Measurements from ENCODE around the gene ASCC2. TPM values are rescaled to one million over a fixed set of nuclear protein-coding genes. Genes with fewer than 3 reads are reported as not detected.

The ASCC2 gene
- total RNA-seq, 6 experiments from 2014 or later = 41.2 to 56.1 (median 47.4) TPM

DNA sequence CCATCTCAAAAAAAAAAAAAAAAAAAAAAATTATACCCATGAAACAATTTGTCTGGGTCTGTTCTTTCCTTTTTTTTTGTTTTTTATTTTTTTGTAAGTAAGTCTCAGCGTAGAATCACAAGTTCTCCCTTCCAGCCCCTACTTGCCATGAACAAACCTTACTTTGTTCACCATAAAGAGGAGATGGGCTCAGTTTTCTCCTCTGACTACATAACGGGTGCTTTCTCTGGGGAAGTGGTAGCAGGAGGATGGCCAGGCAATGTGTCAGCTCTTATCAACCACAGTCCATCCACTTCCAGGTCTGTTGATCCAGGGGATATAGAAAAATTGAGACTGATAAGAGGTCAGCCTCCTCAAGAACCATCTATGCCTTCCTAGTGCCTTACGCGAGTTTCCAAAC is 11.0 kb downstream of the ASCC2 start:
- Histone ChIP-seq H3K36me3 (peaks cover 0 to 28% (median 11%) of the 10 kb centered on the region in 4 donors), H3K27ac (no peak overlapping the region), H3K4me3 (no peak overlapping the region), H3K27me3 (no peaks in the 10 kb centered on the region), H3K9me3 (no peaks in the 10 kb centered on the region), H3K4me1 (peaks cover 0 to 23% (median 8%) of the 10 kb centered on the region in 4 donors)
- 85% methylated on average over 4 of the region's 4 CpGs for WGBS (ENCODE audit: insufficient coverage, low coverage, low lambda C conversion rate, missing lambda C conversion rate)
- intact Hi-C loops (cut with DNase I) = no loop called here
- TF ChIP-seq, protein P1, sequence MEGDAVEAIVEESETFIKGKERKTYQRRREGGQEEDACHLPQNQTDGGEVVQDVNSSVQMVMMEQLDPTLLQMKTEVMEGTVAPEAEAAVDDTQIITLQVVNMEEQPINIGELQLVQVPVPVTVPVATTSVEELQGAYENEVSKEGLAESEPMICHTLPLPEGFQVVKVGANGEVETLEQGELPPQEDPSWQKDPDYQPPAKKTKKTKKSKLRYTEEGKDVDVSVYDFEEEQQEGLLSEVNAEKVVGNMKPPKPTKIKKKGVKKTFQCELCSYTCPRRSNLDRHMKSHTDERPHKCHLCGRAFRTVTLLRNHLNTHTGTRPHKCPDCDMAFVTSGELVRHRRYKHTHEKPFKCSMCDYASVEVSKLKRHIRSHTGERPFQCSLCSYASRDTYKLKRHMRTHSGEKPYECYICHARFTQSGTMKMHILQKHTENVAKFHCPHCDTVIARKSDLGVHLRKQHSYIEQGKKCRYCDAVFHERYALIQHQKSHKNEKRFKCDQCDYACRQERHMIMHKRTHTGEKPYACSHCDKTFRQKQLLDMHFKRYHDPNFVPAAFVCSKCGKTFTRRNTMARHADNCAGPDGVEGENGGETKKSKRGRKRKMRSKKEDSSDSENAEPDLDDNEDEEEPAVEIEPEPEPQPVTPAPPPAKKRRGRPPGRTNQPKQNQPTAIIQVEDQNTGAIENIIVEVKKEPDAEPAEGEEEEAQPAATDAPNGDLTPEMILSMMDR (IDR thresholded peaks at IDR 0.05) = no peak
- TF ChIP-seq POLR2A (IDR thresholded peaks at IDR 0.05) = no peak
- DNase-seq (no peak), ATAC-seq (no peak)

DNA sequence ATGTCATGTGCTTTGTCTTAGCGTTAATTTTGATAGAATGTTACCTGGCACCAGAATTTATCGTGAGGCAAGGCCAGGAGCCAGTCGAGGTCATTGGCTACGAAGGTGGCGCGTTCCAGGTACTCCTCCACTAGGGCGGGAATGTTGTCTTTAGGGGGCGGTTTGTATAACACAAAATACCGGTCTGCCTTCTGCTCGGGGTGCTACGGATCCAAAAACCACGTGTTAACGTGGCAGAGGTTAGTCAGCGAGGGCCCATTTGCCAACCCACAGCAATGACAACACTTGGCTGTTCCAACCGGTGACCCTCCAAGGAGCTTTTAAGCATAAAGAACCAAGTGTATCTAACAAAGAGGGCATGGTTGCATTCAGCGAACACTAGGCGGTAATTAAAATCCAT is 12.5 kb downstream of the ASCC2 start:
- no peaks in the 10 kb centered on the region for H3K9me3 ChIP-seq
- ATAC-seq (no peak), DNase-seq (no peak)
- intact Hi-C loops (cut with DNase I) = no loop called here
- H3K4me3 ChIP-seq = no peak overlapping the region
- peaks cover 0 to 28% (median 12%) of the 10 kb centered on the region in 4 donors for H3K4me1 ChIP-seq
- 76% methylated on average over 9 of the region's 17 CpGs for WGBS (ENCODE audit: insufficient coverage, low coverage, low lambda C conversion rate, missing lambda C conversion rate)
- no peaks in the 10 kb centered on the region for H3K27me3 ChIP-seq
- peaks cover 0 to 28% (median 12%) of the 10 kb centered on the region in 4 donors for H3K36me3 ChIP-seq
- TF ChIP-seq POLR2A (IDR thresholded peaks at IDR 0.05) = no peak
- TF ChIP-seq, protein P1 (IDR thresholded peaks at IDR 0.05) = no peak
- H3K27ac ChIP-seq = no peak overlapping the region

DNA sequence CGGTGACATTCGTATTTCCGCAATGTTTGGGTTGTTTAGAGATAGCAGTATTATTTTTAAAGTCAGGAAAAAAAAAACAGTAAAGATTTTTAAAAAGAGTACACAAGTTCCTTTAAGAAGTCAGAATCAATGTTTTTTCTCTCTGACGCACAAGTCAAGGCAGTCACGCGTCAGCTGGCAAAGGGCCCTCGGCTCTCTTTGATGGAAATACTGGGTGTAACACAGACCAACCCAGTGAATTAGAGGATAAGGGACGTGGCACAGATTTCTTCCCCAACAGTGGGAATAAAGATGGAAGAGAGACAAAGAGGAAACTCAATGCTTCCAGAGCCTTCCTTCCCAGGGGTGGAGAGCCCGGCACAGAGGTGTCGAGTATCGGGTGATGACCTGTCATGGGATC is 13.4 kb downstream of the ASCC2 start:
- intact Hi-C loops (cut with DNase I) = no loop called here
- no peak overlapping the region for H3K4me3 ChIP-seq
- H3K4me1 ChIP-seq = peaks cover 0 to 23% (median 11%) of the 10 kb centered on the region in 4 donors
- H3K27ac ChIP-seq = no peak overlapping the region
- WGBS (ENCODE audit: insufficient coverage, low coverage, low lambda C conversion rate, missing lambda C conversion rate) = 91% methylated on average over 5 of the region's 11 CpGs
- H3K27me3 ChIP-seq = no peaks in the 10 kb centered on the region
- DNase-seq (no peak), ATAC-seq (no peak)
- no peaks in the 10 kb centered on the region for H3K9me3 ChIP-seq
- TF ChIP-seq, protein P1 (IDR thresholded peaks at IDR 0.05) = no peak
- no peak for TF ChIP-seq POLR2A (IDR thresholded peaks at IDR 0.05)
- peaks cover 0 to 30% (median 14%) of the 10 kb centered on the region in 4 donors for H3K36me3 ChIP-seq

DNA sequence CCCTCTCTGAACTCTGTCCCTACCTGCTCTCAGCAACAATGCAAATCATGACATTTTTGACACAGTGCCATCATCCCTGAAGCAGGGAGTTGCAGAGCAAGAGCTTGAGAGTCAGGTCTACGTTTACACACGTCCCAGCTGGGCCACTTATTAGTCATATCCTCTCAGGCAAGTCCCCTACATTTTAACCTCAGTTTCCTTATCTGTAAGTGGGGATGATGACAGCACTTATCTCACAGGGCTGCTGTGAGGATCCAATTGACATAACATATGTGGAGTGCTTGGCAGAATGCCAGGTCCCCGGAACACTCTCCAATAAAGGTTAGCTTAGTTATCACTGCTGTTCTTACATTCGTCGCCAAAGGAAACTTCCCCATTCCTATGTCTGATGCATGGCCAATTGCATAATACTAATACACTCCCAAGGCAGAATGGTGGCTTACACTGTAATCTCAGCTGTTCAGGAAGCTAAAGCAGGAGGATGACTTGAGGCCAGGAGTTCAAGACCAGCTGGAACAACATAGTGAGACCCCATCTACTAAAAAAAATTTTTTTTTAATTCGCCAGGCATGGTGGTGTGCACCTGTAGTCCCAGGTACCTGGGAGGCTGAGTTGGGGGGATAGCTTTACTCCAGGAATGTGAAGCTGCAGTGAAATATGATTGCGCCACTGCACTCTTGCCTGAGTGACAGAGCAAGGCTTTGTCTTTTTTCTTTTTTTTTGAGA is 16.6 kb downstream of the ASCC2 start:
- DNase-seq = peak; percentile 66 to 89 (median 83)

More for the DNA sequence above, 16.6 kb downstream of the ASCC2 start:
- H3K27ac ChIP-seq = peak overlapping the region; percentile 28 to 41 (median 36)
- ATAC-seq = peak; percentile 88 to 92 (median 88)
- peaks cover 0 to 46% (median 20%) of the 10 kb centered on the region in 4 donors for H3K4me1 ChIP-seq
- no peaks in the 10 kb centered on the region for H3K9me3 ChIP-seq
- no peak overlapping the region for H3K4me3 ChIP-seq
- 30% methylated on average over 7 of the region's 7 CpGs for WGBS (ENCODE audit: insufficient coverage, low coverage, low lambda C conversion rate, missing lambda C conversion rate)
- H3K27me3 ChIP-seq = no peaks in the 10 kb centered on the region
- intact Hi-C loops (cut with DNase I) = no loop called here
- no peak for TF ChIP-seq POLR2A (IDR thresholded peaks at IDR 0.05)
- TF ChIP-seq, protein P1 (IDR thresholded peaks at IDR 0.05) = no peak
- H3K36me3 ChIP-seq = peaks cover 0 to 30% (median 13%) of the 10 kb centered on the region in 4 donors
